ENCODE data around the gene CBFA2T3.

DNA sequence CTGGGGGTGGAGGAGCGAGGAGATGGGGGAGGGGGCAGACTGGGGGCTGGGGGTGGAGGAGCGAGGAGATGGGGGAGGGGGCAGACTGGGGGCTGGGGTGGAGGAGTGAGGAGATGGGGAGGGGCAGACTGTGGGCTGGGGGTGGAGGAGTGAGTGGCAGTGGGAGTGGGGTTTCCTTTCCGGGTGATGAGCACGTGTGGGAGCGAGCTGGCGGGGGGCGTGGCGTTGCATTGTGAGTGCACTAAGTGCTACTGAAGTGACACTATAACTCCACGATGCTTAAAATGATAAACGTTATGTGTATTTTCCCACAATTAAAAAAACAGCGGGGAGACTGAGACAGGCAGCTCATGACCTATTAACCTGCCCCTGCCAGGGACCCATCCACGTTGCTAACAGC, 46.3 kb downstream of the CBFA2T3 start:
- TF ChIP-seq TEAD4 (IDR thresholded peaks at IDR 0.05) (no peak), NFIC (IDR thresholded peaks at IDR 0.05) (no peak), CEBPB (IDR thresholded peaks at IDR 0.05) (no peak), FOXM1 (IDR thresholded peaks at IDR 0.05; ENCODE audit: borderline replicate concordance, low read depth) (no peak), TAF1 (IDR thresholded peaks at IDR 0.05; ENCODE audit: low read depth) (no peak), EP300 (IDR thresholded peaks at IDR 0.05; ENCODE audit: borderline replicate concordance) (no peak), YY1 (IDR thresholded peaks at IDR 0.05; ENCODE audit: low read depth) (no peak)
- TF ChIP-seq, protein P1, sequence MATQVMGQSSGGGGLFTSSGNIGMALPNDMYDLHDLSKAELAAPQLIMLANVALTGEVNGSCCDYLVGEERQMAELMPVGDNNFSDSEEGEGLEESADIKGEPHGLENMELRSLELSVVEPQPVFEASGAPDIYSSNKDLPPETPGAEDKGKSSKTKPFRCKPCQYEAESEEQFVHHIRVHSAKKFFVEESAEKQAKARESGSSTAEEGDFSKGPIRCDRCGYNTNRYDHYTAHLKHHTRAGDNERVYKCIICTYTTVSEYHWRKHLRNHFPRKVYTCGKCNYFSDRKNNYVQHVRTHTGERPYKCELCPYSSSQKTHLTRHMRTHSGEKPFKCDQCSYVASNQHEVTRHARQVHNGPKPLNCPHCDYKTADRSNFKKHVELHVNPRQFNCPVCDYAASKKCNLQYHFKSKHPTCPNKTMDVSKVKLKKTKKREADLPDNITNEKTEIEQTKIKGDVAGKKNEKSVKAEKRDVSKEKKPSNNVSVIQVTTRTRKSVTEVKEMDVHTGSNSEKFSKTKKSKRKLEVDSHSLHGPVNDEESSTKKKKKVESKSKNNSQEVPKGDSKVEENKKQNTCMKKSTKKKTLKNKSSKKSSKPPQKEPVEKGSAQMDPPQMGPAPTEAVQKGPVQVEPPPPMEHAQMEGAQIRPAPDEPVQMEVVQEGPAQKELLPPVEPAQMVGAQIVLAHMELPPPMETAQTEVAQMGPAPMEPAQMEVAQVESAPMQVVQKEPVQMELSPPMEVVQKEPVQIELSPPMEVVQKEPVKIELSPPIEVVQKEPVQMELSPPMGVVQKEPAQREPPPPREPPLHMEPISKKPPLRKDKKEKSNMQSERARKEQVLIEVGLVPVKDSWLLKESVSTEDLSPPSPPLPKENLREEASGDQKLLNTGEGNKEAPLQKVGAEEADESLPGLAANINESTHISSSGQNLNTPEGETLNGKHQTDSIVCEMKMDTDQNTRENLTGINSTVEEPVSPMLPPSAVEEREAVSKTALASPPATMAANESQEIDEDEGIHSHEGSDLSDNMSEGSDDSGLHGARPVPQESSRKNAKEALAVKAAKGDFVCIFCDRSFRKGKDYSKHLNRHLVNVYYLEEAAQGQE (IDR thresholded peaks at IDR 0.05; ENCODE audit: low read depth): no peak
